Hepatocyte (in vitro differentiated cells): Measurements from ENCODE around the gene DDX54. TPM values are rescaled to one million over a fixed set of nuclear protein-coding genes. Genes with fewer than 3 reads are reported as not detected.

Source experiments
- DNase-seq: peaks from one replicate; pipeline ENCODE4 v3.0.0-alpha.2; 2016; ENCODE audit warnings: low spot score
- H2AFZ ChIP-seq: fragments of 200-600 bp; sonication (generic); 2 replicates; pipeline ENCODE4 v1.6.0; 2016; ENCODE audit warnings: antibody characterized with exemption, mild to moderate bottlenecking
- H3K27ac ChIP-seq: fragments of 200-600 bp; sonication (generic); 2 replicates; pipeline ENCODE4 v1.5.1; 2016; ENCODE audit warnings: mild to moderate bottlenecking
- H3K27me3 ChIP-seq: fragments of 200-600 bp; sonication (generic); 2 replicates; pipeline ENCODE4 v1.6.1; 2016
- H3K36me3 ChIP-seq: fragments of 200-600 bp; sonication (generic); replicated peaks from 2 replicates; pipeline ENCODE4 v1.5.1; 2016; ENCODE audit warnings: low read depth; ENCODE audit not compliant: insufficient read depth
- H3K4me1 ChIP-seq: fragments of 200-600 bp; sonication (generic); 2 replicates; pipeline ENCODE4 v1.5.1; 2016; ENCODE audit warnings: mild to moderate bottlenecking, moderate library complexity; ENCODE audit not compliant: insufficient read depth
- H3K4me2 ChIP-seq: fragments of 200-600 bp; sonication (generic); 2 replicates; pipeline ENCODE4 v1.6.0; 2016
- H3K4me3 ChIP-seq: fragments of 200-600 bp; sonication (generic); 2 replicates; pipeline ENCODE4 v1.5.1; 2016; ENCODE audit warnings: mild to moderate bottlenecking
- H3K79me2 ChIP-seq: fragments of 200-600 bp; sonication (generic); 2 replicates; pipeline ENCODE4 v1.6.0; 2017; ENCODE audit warnings: mild to moderate bottlenecking
- H3K9me2 ChIP-seq: fragments of 200-600 bp; sonication (generic); replicated peaks from 2 replicates; pipeline ENCODE4 v1.6.0; 2017; ENCODE audit warnings: mild to moderate bottlenecking; ENCODE audit not compliant: insufficient read depth
- H3K9me3 ChIP-seq: fragments of 200-600 bp; sonication (generic); 2 replicates; pipeline ENCODE4 v1.5.1; 2016; ENCODE audit warnings: low read depth, mild to moderate bottlenecking
- H4K20me1 ChIP-seq: fragments of 200-600 bp; sonication (generic); 2 replicates; pipeline ENCODE4 v1.6.0; 2016; ENCODE audit warnings: mild to moderate bottlenecking; ENCODE audit not compliant: insufficient read depth, poor library complexity, severe bottlenecking
- EZH2 ChIP-seq: fragments of 200-600 bp; sonication (generic); IDR thresholded peaks from 2 replicates; pipeline ENCODE4 v1.6.1; 2016; ENCODE audit warnings: antibody characterized with exemption, mild to moderate bottlenecking, borderline replicate concordance
- EZH2phosphoT487 ChIP-seq: fragments of 200-600 bp; sonication (generic); IDR thresholded peaks from one replicate; pipeline ENCODE4 v1.6.1; 2018; ENCODE audit warnings: antibody characterized with exemption, mild to moderate bottlenecking, low read depth, moderate library complexity; ENCODE audit not compliant: unreplicated experiment, severe bottlenecking
- WGBS: methylation state at CpG from one replicate; pipeline ENCODE4 v1.1.6; 2016; ENCODE audit warnings: low lambda C conversion rate; ENCODE audit errors: missing lambda C conversion rate; 5-methylcytosine and 5-hydroxymethylcytosine counted together
- polyA plus RNA-seq: library from polyadenylated mRNA; unstranded; fragments of >200 nt; fragmentation: Nextera tagmentation; extraction: Ambion mirVana; gene quantifications from 2 replicates; pipeline ENCODE4 v1.2.1, GENCODE V29; 2016
- total RNA-seq: library from RNA; depleted of rRNA; stranded (reverse); fragments of >200 nt; gene quantifications from 2 replicates; pipeline ENCODE4 v1.2.3, GENCODE V29; 2014
- TF ChIP-seq, protein P1 (sequence below): fragments of 200-600 bp; sonication (generic); IDR thresholded peaks from 2 replicates; pipeline ENCODE4 v1.5.1; 2016; ENCODE audit warnings: antibody characterized with exemption, mild to moderate bottlenecking; ENCODE audit not compliant: poor library complexity

DDX54 gene
- total and polyA plus RNA-seq, 2 experiments from 2014 or later, result 37.8 to 52.6 TPM

GRCh38 chr12:113171543-113171942 lies 13.7 kb downstream of the DDX54 start:
- no peaks in the 10 kb centered on the region for H3K9me3 ChIP-seq
- H3K9me2 ChIP-seq, result no peaks in the 10 kb centered on the region
- no peaks in the 10 kb centered on the region for H3K79me2 ChIP-seq
- no peak overlapping the region for H3K4me2 ChIP-seq
- TF ChIP-seq, protein P1, sequence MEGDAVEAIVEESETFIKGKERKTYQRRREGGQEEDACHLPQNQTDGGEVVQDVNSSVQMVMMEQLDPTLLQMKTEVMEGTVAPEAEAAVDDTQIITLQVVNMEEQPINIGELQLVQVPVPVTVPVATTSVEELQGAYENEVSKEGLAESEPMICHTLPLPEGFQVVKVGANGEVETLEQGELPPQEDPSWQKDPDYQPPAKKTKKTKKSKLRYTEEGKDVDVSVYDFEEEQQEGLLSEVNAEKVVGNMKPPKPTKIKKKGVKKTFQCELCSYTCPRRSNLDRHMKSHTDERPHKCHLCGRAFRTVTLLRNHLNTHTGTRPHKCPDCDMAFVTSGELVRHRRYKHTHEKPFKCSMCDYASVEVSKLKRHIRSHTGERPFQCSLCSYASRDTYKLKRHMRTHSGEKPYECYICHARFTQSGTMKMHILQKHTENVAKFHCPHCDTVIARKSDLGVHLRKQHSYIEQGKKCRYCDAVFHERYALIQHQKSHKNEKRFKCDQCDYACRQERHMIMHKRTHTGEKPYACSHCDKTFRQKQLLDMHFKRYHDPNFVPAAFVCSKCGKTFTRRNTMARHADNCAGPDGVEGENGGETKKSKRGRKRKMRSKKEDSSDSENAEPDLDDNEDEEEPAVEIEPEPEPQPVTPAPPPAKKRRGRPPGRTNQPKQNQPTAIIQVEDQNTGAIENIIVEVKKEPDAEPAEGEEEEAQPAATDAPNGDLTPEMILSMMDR, result no peak
- no peak for TF ChIP-seq EZH2phosphoT487
- no peak for TF ChIP-seq EZH2
- no peaks in the 10 kb centered on the region for H3K27me3 ChIP-seq
- H4K20me1 ChIP-seq, result no peaks in the 10 kb centered on the region
- H2AFZ ChIP-seq, result no peak overlapping the region
- H3K4me1 ChIP-seq, result no peaks in the 10 kb centered on the region
- DNase-seq, result no peak
- H3K36me3 ChIP-seq, result no peaks in the 10 kb centered on the region
- no peak overlapping the region for H3K27ac ChIP-seq
- WGBS, result 95% methylated on average over 9 of the region's 9 CpGs
- H3K4me3 ChIP-seq, result no peak overlapping the region

- Histone ChIP-seq H3K4me1 (no peaks in the 10 kb centered on the region), H3K27ac (no peak overlapping the region), H3K4me3 (no peak overlapping the region), H3K4me2 (no peak overlapping the region), H2AFZ (no peak overlapping the region), H3K79me2 (no peaks in the 10 kb centered on the region), H3K9me3 (no peaks in the 10 kb centered on the region), H3K9me2 (no peaks in the 10 kb centered on the region), H4K20me1 (no peaks in the 10 kb centered on the region), H3K27me3 (no peaks in the 10 kb centered on the region), H3K36me3 (no peaks in the 10 kb centered on the region)
- TF ChIP-seq, protein P1, result no peak
- TF ChIP-seq EZH2phosphoT487 (no peak), EZH2 (no peak)
- no peak for DNase-seq
- WGBS, result 96% methylated on average over 4 of the region's 4 CpGs
Measured at GRCh38 chr12:113170926-113171325, 14.4 kb downstream of the DDX54 start.

DNA sequence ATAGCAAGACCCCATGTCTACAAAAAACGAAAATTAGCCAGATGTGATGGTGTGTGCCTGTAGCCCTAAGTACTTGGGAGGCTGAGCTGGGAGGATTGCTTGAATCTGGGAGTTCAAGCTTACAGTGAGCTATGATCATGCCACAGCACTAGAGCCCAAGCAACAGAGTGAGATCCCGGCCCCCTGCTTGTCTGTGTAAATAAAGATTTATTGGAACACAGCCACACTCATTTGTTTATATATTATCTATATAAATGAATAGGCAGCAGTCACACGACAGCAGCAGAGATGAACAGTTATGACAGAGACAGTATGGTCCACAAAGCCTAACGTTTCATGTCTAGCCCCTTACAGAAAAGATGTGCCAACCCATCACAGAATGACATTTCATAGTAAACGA lies 14.8 kb downstream of the DDX54 start:
- Histone ChIP-seq H3K36me3 (no peaks in the 10 kb centered on the region), H3K9me2 (no peaks in the 10 kb centered on the region), H3K4me2 (no peak overlapping the region), H3K27ac (no peak overlapping the region), H3K27me3 (no peaks in the 10 kb centered on the region), H2AFZ (no peak overlapping the region), H3K4me1 (no peaks in the 10 kb centered on the region), H3K9me3 (no peaks in the 10 kb centered on the region), H3K4me3 (no peak overlapping the region), H3K79me2 (no peaks in the 10 kb centered on the region), H4K20me1 (no peaks in the 10 kb centered on the region)
- DNase-seq, result no peak
- 93% methylated on average over 5 of the region's 5 CpGs for WGBS
- TF ChIP-seq EZH2phosphoT487, result no peak
- TF ChIP-seq, protein P1, result no peak
- no peak for TF ChIP-seq EZH2

GRCh38 chr12:113169697-113170096 lies 15.6 kb downstream of the DDX54 start:
- TF ChIP-seq, protein P1, result no peak
- no peak for TF ChIP-seq EZH2phosphoT487
- no peak for TF ChIP-seq EZH2

More at GRCh38 chr12:113169697-113170096, 15.6 kb downstream of the DDX54 start:
- DNase-seq, result no peak
- Histone ChIP-seq H3K27ac (no peak overlapping the region), H3K79me2 (no peaks in the 10 kb centered on the region), H3K27me3 (no peaks in the 10 kb centered on the region), H3K4me1 (no peaks in the 10 kb centered on the region), H4K20me1 (no peaks in the 10 kb centered on the region), H3K36me3 (no peaks in the 10 kb centered on the region), H2AFZ (no peak overlapping the region), H3K9me3 (no peaks in the 10 kb centered on the region), H3K4me2 (no peak overlapping the region), H3K9me2 (no peaks in the 10 kb centered on the region), H3K4me3 (no peak overlapping the region)
- 96% methylated on average over 13 of the region's 13 CpGs for WGBS
